ENCODE data around the gene MYZAP.

Gene MYZAP

GRCh38 chr15:57647071-57647790 is 55.5 kb downstream of the MYZAP start (continued):
- TF ChIP-seq PPARA (CRISPR knock-in tag; IDR thresholded peaks at IDR 0.05; ENCODE audit: borderline replicate concordance), result no peak

GRCh38 chr15:57647791-57648130 is 56.1 kb downstream of the MYZAP start:
- no peak for TF ChIP-seq ZC3H10 (CRISPR knock-in tag; IDR thresholded peaks at IDR 0.05)
- TF ChIP-seq ZNF565 (CRISPR knock-in tag; conservative IDR thresholded peaks at IDR 0.05; ENCODE audit: low read depth), result no peak
- TF ChIP-seq RARB (CRISPR knock-in tag; IDR thresholded peaks at IDR 0.05), result no peak
- TF ChIP-seq CREB5 (CRISPR knock-in tag; IDR thresholded peaks at IDR 0.05; ENCODE audit: low read depth), result no peak
- no peak for TF ChIP-seq PATZ1 (CRISPR knock-in tag; IDR thresholded peaks at IDR 0.05; ENCODE audit: borderline replicate concordance)
- TF ChIP-seq PPARA (CRISPR knock-in tag; IDR thresholded peaks at IDR 0.05; ENCODE audit: borderline replicate concordance), result no peak
- TF ChIP-seq TCF4 (CRISPR knock-in tag; IDR thresholded peaks at IDR 0.05; ENCODE audit: borderline replicate concordance), result no peak
- no peak for TF ChIP-seq ZFP30 (CRISPR knock-in tag; IDR thresholded peaks at IDR 0.05)
- no peak for TF ChIP-seq ZFP3 (CRISPR knock-in tag; IDR thresholded peaks at IDR 0.05)
- TF ChIP-seq ZNF70 (CRISPR knock-in tag; IDR thresholded peaks at IDR 0.05), result no peak
- no peak for TF ChIP-seq TOX (CRISPR knock-in tag; IDR thresholded peaks at IDR 0.05; ENCODE audit: borderline replicate concordance)
- no peak for TF ChIP-seq CSDC2 (CRISPR knock-in tag; IDR thresholded peaks at IDR 0.05)
- no peak for TF ChIP-seq TSHZ2 (CRISPR knock-in tag; IDR thresholded peaks at IDR 0.05)
- TF ChIP-seq CSRNP3 (CRISPR knock-in tag; IDR thresholded peaks at IDR 0.05), result no peak
- TF ChIP-seq ZNF8 (CRISPR knock-in tag; IDR thresholded peaks at IDR 0.05), result no peak
- no peak for TF ChIP-seq OSR1 (CRISPR knock-in tag; IDR thresholded peaks at IDR 0.05)
- TF ChIP-seq BACH2 (CRISPR knock-in tag; IDR thresholded peaks at IDR 0.05; ENCODE audit: borderline replicate concordance), result no peak
- TF ChIP-seq GLIS3 (CRISPR knock-in tag; IDR thresholded peaks at IDR 0.05), result no peak
- TF ChIP-seq ARNTL (CRISPR knock-in tag; IDR thresholded peaks at IDR 0.05; ENCODE audit: borderline replicate concordance, low read depth), result no peak
- no peak for TF ChIP-seq POU6F1 (CRISPR knock-in tag; IDR thresholded peaks at IDR 0.05; ENCODE audit: borderline replicate concordance, low read depth)
- no peak for ATAC-seq

GRCh38 chr15:57649138-57649537 is 57.4 kb downstream of the MYZAP start:
- no peak for TF ChIP-seq CSRNP3 (CRISPR knock-in tag; IDR thresholded peaks at IDR 0.05)
- no peak for TF ChIP-seq TCF4 (CRISPR knock-in tag; IDR thresholded peaks at IDR 0.05; ENCODE audit: borderline replicate concordance)
- no peak for TF ChIP-seq BACH2 (CRISPR knock-in tag; IDR thresholded peaks at IDR 0.05; ENCODE audit: borderline replicate concordance)
- no peak for TF ChIP-seq ZNF70 (CRISPR knock-in tag; IDR thresholded peaks at IDR 0.05)
- TF ChIP-seq ZNF8 (CRISPR knock-in tag; IDR thresholded peaks at IDR 0.05), result no peak
- no peak for TF ChIP-seq ZC3H10 (CRISPR knock-in tag; IDR thresholded peaks at IDR 0.05)
- TF ChIP-seq POU6F1 (CRISPR knock-in tag; IDR thresholded peaks at IDR 0.05; ENCODE audit: borderline replicate concordance, low read depth), result no peak
- no peak for TF ChIP-seq PPARA (CRISPR knock-in tag; IDR thresholded peaks at IDR 0.05; ENCODE audit: borderline replicate concordance)
- TF ChIP-seq ARNTL (CRISPR knock-in tag; IDR thresholded peaks at IDR 0.05; ENCODE audit: borderline replicate concordance, low read depth), result no peak
- no peak for TF ChIP-seq CREB5 (CRISPR knock-in tag; IDR thresholded peaks at IDR 0.05; ENCODE audit: low read depth)
- no peak for ATAC-seq

All from SK-N-SH treated with all-trans-retinoic acid at 6 μM for 48 hours (cell line).